Fibroblast of skin of scalp (primary cell): Measurements from ENCODE around the gene TMEM200A. TPM values are rescaled to one million over a fixed set of nuclear protein-coding genes. Genes with fewer than 3 reads are reported as not detected.
"Not testable (repeated sequence)": the region's sequence is repeated elsewhere in the genome, so short reads cannot be mapped to it uniquely, and the experiment has no call there.

Source experiments
- DNase-seq: peaks from one replicate; pipeline ENCODE4 v3.0.0-alpha.2; 2013
- polyA plus RNA-seq, 2 experiments: library from polyadenylated mRNA; unstranded; fragments of 120-200 nt; gene quantifications; one replicate each; pipeline ENCODE4 v1.2.1, GENCODE V29; 2013; ENCODE audit not compliant: insufficient read length in 2 of 2

TMEM200A gene
- 4.3 TPM for polyA plus RNA-seq (2013, experiment 1 of 2; ENCODE audit: insufficient read length)
- polyA plus RNA-seq (2013, experiment 2 of 2; ENCODE audit: insufficient read length): 5.7 TPM

DNA sequence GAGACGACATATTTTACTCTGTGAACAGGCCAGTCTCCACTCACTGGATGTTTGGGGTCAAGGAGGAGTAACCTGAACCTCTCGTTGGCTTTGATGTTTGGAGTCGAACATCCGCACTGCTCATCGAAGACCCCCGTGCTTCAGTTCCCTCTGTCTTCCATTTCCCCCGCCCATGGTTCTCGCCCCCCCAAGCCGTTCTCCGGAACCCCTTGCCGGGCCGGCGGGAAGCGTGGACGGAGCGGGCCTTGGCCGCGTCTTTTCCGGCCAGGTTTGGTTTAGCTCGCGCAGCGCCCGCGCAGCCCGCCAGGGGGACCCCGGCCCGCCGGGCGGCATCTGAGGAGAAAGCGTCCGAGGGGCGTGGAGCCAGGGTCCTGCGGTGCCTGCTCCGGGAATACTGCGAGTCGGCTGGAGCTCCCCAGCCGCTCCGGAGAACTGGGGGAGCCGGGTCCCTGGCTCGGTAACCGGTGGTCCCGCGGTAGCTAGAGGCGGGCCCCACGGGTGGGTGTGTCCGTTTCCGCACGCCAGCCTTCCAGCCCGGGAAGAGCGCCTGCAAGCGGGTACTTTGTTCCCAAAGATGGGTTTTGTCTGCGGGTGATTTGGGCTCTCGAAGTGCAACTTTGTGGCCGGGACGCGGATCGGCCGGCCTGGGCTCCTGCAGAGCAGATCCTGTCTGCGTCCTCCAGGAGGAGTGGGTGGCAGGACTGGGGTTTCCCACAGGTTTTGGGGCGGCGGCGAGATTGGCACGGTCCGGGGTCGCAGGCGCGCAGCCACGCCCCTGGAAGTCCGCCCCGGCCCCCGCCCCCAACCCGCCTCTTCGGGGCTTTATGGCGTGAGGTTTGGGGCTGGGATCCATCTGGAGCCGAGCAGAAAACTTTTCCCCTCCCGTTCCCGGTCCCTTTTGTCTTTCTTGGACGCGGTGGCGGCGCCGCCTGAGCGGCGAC, at the start of gene TMEM200A:
Gene TMEM200A, plus strand, starts transcription at position 852 of the 941 bp plus-strand sequence. CDS start 74,406 bp downstream, outside the sequence.
- peak; percentile 70 for DNase-seq

GRCh38 chr6:130320908-130321307, 44.9 kb upstream of the TMEM200A start:
- DNase-seq: no peak

DNA sequence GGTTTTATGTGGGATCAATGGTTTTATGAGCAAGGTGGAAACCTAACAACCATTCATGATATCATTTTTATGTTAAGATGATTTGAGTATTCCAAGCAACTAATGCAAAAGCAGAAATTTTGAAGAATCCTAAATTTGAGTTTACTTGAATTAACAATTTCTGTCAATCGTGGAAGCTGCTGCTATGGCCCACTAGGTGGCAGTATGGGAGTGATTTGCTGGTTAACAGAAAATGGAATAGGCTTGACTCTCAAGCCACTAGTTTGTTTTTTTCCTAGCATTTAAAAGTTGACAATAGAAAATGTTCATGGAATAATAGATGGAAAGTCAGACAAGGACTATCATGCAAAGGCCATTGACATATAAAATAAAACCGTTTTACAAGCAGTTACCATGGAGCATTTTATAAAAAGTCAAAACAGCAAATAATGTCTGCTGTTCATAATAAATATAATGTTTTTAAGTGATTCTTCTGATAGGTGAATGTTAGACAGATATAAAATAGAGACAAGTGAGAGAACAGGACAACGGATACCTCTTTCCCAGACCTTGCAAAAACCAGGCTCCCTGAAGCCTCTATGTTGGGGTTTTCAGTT, 43.0 kb upstream of the TMEM200A start:
- peak; percentile 67 for DNase-seq

- peak; percentile 84 for DNase-seq
These were observed 41.2 kb upstream of the TMEM200A start for GRCh38 chr6:130324657-130325056.

DNA sequence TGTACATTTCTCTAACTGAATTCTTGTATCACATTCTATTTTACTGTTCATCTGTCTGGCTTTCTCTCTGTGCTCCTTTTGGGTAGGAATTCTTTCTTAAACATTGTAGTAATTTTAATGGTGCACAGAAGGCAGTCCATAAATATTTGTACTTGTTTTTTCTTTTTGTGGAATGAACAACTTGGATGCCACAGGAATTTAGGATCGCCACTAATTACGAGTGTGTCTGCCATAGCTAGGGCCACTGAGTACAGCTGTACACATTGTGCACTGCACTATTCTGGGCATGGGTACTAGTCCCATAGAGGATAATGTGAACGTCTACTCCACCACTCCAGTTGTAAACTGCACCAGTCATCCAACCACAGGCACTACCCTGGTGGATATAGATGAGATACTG, 39.3 kb upstream of the TMEM200A start:
- DNase-seq: peak; percentile 69

- no peak for DNase-seq
These were observed 28.3 kb upstream of the TMEM200A start for GRCh38 chr6:130337534-130337933.

- not testable (repeated sequence) for DNase-seq
These were observed 19.5 kb upstream of the TMEM200A start for GRCh38 chr6:130346324-130346723.

DNA sequence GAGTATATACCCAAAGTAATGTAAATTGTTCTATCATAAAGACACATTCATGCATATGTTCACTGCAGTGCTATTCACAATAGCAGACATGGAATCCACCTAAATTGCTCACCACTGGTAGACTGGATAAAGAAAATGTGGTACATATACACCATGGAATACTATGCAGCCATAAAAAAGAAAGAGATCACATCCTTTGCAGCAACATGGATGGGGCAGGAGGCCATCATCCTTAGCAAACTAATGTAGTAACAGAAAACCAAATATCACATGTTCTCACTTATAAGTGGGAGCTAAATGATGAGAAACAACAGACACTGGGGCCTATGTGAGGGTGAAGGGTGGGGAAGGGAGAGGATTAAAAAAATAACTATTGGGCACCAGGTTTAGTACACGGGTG, 11.5 kb upstream of the TMEM200A start:
- DNase-seq: no peak

- peak; percentile 36 for DNase-seq
These were observed 10.2 kb upstream of the TMEM200A start for GRCh38 chr6:130355572-130355971.

- DNase-seq: no peak
These were observed 8.4 kb upstream of the TMEM200A start for GRCh38 chr6:130357436-130357835.

GRCh38 chr6:130359736-130360135, 6.1 kb upstream of the TMEM200A start:
- no peak for DNase-seq

- DNase-seq: no peak
These were observed 3.7 kb upstream of the TMEM200A start for GRCh38 chr6:130362128-130362527.

- no peak for DNase-seq
These were observed 1.5 kb upstream of the TMEM200A start for GRCh38 chr6:130364224-130364780.

DNA sequence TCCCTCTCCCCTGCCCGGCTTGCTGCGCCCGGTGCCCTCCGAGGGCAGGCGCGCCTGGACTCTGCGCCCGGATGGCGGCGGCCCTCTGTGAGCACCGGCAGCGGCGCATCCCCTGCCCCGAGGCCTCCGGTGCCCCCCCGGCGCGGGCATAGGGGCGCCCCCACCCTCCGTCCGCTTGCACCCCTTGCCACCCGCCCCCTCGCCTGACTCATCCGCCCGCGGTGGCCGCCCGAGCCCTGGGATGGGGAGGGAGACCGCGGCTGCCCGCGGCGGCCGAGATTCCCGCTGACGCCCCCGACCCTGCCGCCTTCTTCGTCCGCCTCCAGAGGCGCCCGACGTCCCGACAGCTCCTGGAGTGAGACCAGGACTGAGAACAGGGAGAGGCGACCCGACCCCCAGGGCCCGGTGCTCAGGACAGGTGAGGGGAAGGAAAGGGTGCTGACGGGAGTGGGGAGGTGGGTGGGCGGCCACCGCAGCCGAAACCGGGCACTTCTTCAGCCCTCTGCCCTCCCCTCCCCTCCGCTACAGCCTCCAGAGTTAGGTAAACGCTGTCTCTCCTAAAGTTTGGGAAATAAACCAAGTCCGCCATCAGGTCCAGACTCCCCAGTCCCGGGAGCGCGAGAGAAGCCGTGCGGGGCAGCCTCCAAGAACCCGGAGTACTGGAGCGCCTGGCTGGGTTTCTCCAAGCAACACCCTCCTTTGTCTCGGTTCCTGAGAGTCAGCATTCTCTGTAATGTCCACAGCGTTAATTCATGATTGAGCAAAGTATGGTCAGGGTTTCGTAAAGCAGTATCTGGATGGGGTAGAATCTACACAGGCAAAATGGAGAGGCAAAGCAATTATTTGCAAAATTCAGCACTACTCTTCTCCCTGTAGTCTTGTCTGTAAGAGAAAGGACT, 539 bp downstream of the TMEM200A start:
- peak; percentile 47 for DNase-seq

DNA sequence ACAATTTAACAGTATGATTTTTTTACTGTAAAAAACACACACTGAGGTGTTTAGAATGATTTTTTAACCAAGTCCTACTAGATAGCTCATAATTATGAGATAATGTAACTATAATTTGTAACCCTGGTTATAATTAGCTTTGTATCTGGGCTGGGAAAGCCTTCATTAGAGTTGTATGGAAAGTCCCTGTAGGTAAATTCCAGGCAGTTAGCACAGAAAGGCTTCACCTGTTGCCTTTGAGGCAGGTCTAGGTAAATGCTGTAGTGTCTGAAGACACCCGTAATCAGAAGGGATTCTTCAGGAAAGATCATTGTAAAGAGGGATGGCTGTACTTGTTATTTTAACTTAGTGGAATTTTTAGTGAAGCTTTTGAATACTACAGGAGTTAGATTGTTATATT, 1.9 kb downstream of the TMEM200A start:
- no peak for DNase-seq

DNA sequence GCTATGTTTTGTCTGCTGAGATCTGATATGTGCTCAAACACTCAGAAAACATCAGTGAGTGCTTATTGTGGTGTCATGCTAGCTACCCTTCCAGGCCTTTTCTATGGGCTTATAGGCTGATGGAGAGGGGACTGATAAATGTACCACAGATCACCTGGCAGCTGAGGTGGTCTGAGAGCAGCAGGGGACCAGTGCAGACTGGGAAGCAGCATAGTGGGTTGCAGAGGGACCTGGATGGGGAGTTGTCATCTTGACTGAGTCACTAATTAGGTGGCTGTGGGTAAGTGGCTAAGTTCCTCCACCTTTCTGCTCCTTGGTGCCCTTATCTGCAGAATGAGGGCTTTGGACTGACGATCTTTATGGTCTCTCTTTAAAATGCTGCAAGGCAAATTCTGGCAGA, 2.8 kb downstream of the TMEM200A start:
- no peak for DNase-seq

GRCh38 chr6:130369831-130370230, 4.0 kb downstream of the TMEM200A start:
- DNase-seq: no peak

GRCh38 chr6:130371921-130372420, 6.2 kb downstream of the TMEM200A start:
- DNase-seq: no peak

DNA sequence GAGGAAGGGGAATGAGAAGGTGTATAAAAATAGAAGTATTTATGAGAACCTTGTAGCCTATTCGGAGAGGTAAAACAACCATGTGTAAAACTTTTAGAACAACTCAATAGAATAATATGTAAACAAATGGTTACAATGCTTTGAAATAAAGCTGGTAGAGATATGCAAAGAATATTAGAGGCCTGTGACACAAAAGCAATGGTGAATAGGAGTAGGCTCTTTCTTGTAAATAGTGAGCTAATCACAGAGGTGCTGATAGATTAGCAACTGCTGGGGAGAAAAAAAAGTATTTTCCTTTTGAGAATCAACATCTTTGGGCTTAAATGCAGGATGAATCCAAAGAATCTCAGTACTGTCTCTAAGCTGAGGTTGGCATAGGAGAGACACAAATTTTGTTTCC, 7.0 kb downstream of the TMEM200A start:
- DNase-seq: no peak

DNA sequence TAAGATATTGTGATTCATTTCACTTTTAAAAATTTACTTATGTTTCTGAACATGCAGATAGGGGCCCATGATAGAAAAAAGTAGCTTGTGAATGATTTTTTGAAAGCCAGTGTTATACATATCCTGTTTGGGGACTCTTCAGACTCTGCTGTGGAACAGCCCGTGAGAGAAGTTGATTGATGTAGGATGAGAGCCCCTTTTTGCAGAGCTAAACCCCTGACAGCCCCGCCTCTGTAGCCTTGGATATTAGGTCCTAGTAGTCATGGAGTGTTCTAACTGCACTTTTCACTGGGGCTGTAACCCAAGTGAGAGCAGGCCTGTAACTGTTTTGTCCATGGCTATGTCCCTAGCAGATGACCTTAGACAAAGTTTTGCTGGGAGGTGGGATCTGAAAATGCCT, 8.2 kb downstream of the TMEM200A start:
- DNase-seq: no peak

GRCh38 chr6:130376936-130377335, 11.1 kb downstream of the TMEM200A start:
- no peak for DNase-seq

GRCh38 chr6:130377371-130377770, 11.6 kb downstream of the TMEM200A start:
- DNase-seq: no peak
